BLaER1 treated with 17β-estradiol and CSF1 and Interleukin-3, amounts not matched to agents 10 nM and 100 nM (cell line): ENCODE data around the gene TF.

Experiments
- H3K27ac ChIP-seq, 11 experiments: shearing (Covaris generic); formaldehyde crosslinking; 2 replicates each; pipeline ENCODE4 v1.8.1; 2022
- H3K27me3 ChIP-seq, 11 experiments: shearing (Covaris generic); formaldehyde crosslinking; 2 replicates each; pipeline ENCODE4 v1.8.1; 2022
- H3K36me3 ChIP-seq, 11 experiments: shearing (Covaris generic); formaldehyde crosslinking; 2 replicates each; pipeline ENCODE4 v1.8.1; 2022
- H3K4me1 ChIP-seq, 10 experiments: shearing (Covaris generic); formaldehyde crosslinking; 2 replicates each; pipeline ENCODE4 v1.8.1; 2022
- H3K4me2 ChIP-seq, 11 experiments: shearing (Covaris generic); formaldehyde crosslinking; 2 replicates each; pipeline ENCODE4 v1.8.1; 2022
- H3K4me3 ChIP-seq, 10 experiments: shearing (Covaris generic); formaldehyde crosslinking; 2 replicates each; pipeline ENCODE4 v1.8.1; 2022
- H3K9ac ChIP-seq, 11 experiments: shearing (Covaris generic); formaldehyde crosslinking; 2 replicates each; pipeline ENCODE4 v1.8.1; 2022
- H3K9me3 ChIP-seq, 11 experiments: shearing (Covaris generic); formaldehyde crosslinking; replicated peaks in 1 of 11; 2 replicates each; pipeline ENCODE4 v1.8.1; 2022
- H4K20me1 ChIP-seq, 11 experiments: shearing (Covaris generic); formaldehyde crosslinking; 2 replicates each; pipeline ENCODE4 v1.8.1; 2022
- Cebpa-rat ChIP-seq, 11 experiments: shearing (Covaris generic); IDR thresholded peaks; 2 replicates each; pipeline ENCODE4 v1.8.1; 2022

The TF gene

GRCh38 chr3:133815386-133815785 is 69.2 kb downstream of the TF start:
- Histone ChIP-seq H4K20me1 (peaks cover 0 to 79% (median 18%) of the 10 kb centered on the region in 11 experiments; a peak in 10 of 22 replicates), H3K4me1 (no peaks in the 10 kb centered on the region), H3K4me2 (no peak overlapping the region), H3K36me3 (peaks cover 86 to 95% (median 92%) of the 10 kb centered on the region in 11 experiments), H3K27ac (no peak overlapping the region), H3K27me3 (no peaks in the 10 kb centered on the region), H3K9me3 (no peaks in the 10 kb centered on the region), H3K4me3 (no peak overlapping the region), H3K9ac (no peak overlapping the region)
- no peak for TF ChIP-seq Cebpa-rat (IDR thresholded peaks at IDR 0.05)

GRCh38 chr3:133820129-133820528 is 73.9 kb downstream of the TF start:
- Histone ChIP-seq H3K4me3 (no peak overlapping the region), H4K20me1 (peaks cover 0 to 69% (median 25%) of the 10 kb centered on the region in 11 experiments; a peak in 15 of 22 replicates), H3K9ac (no peak overlapping the region), H3K4me1 (peaks cover 0 to 39% (median 32%) of the 10 kb centered on the region in 10 experiments; a peak in 16 of 20 replicates), H3K36me3 (peaks cover 74 to 95% (median 89%) of the 10 kb centered on the region in 11 experiments), H3K27me3 (no peaks in the 10 kb centered on the region), H3K9me3 (no peaks in the 10 kb centered on the region), H3K27ac (no peak overlapping the region), H3K4me2 (no peak overlapping the region)
- no peak for TF ChIP-seq Cebpa-rat (IDR thresholded peaks at IDR 0.05)

GRCh38 chr3:133820889-133821675 is 74.9 kb downstream of the TF start:
- peaks cover 73 to 95% (median 89%) of the 10 kb centered on the region in 11 experiments for H3K36me3 ChIP-seq
- H3K4me1 ChIP-seq, result peaks cover 0 to 39% (median 32%) of the 10 kb centered on the region in 10 experiments; a peak in 16 of 20 replicates
- H3K9ac ChIP-seq, result peak overlapping the region in 2 of 11 experiments; percentile 3 to 11; a peak in 2 of 22 replicates
- H3K9me3 ChIP-seq, result no peaks in the 10 kb centered on the region
- H3K27me3 ChIP-seq, result no peaks in the 10 kb centered on the region
- no peak for TF ChIP-seq Cebpa-rat (IDR thresholded peaks at IDR 0.05)
- H4K20me1 ChIP-seq, result peaks cover 0 to 64% (median 23%) of the 10 kb centered on the region in 11 experiments; a peak in 15 of 22 replicates
- H3K4me3 ChIP-seq, result no peak overlapping the region
- no peak overlapping the region for H3K27ac ChIP-seq
- peak overlapping the region in 8 of 11 experiments; percentile 51 to 86 (median 74); a peak in 13 of 22 replicates for H3K4me2 ChIP-seq

GRCh38 chr3:133821767-133822638 is 75.8 kb downstream of the TF start:
- H3K27me3 ChIP-seq, result no peaks in the 10 kb centered on the region
- peaks cover 63 to 91% (median 85%) of the 10 kb centered on the region in 11 experiments for H3K36me3 ChIP-seq
- H4K20me1 ChIP-seq, result peaks cover 0 to 56% (median 23%) of the 10 kb centered on the region in 11 experiments; a peak in 15 of 22 replicates
- no peaks in the 10 kb centered on the region for H3K9me3 ChIP-seq
- H3K4me3 ChIP-seq, result peak overlapping the region in 1 of 10 experiments; percentile 18; a peak in 1 of 20 replicates
- no peak for TF ChIP-seq Cebpa-rat (IDR thresholded peaks at IDR 0.05)
- peaks cover 0 to 39% (median 32%) of the 10 kb centered on the region in 10 experiments; a peak in 16 of 20 replicates for H3K4me1 ChIP-seq
- H3K4me2 ChIP-seq, result peak overlapping the region in 8 of 11 experiments; percentile 51 to 86 (median 74); a peak in 17 of 22 replicates
- H3K27ac ChIP-seq, result no peak overlapping the region
- peak overlapping the region in 2 of 11 experiments; percentile 1 to 4; a peak in 1 of 22 replicates for H3K9ac ChIP-seq

- no peak for TF ChIP-seq Cebpa-rat (IDR thresholded peaks at IDR 0.05)
- H3K4me2 ChIP-seq, result no peak overlapping the region
- H3K9me3 ChIP-seq, result no peaks in the 10 kb centered on the region
- no peak overlapping the region for H3K4me3 ChIP-seq
- no peaks in the 10 kb centered on the region for H3K27me3 ChIP-seq
- no peak overlapping the region for H3K9ac ChIP-seq
- H3K27ac ChIP-seq, result no peak overlapping the region
- peaks cover 42 to 67% (median 63%) of the 10 kb centered on the region in 11 experiments for H3K36me3 ChIP-seq
- peaks cover 0 to 37% (median 23%) of the 10 kb centered on the region in 11 experiments; a peak in 15 of 22 replicates for H4K20me1 ChIP-seq
- peaks cover 0 to 51% (median 35%) of the 10 kb centered on the region in 10 experiments; a peak in 16 of 20 replicates for H3K4me1 ChIP-seq
These were observed 78.8 kb downstream of the TF start for GRCh38 chr3:133824961-133825485.

GRCh38 chr3:133825969-133826727 is 80.0 kb downstream of the TF start:
- H4K20me1 ChIP-seq, result peaks cover 0 to 26% (median 16%) of the 10 kb centered on the region in 11 experiments; a peak in 15 of 22 replicates
- no peak overlapping the region for H3K27ac ChIP-seq
- no peak for TF ChIP-seq Cebpa-rat (IDR thresholded peaks at IDR 0.05)
- no peaks in the 10 kb centered on the region for H3K9me3 ChIP-seq
- H3K27me3 ChIP-seq, result no peaks in the 10 kb centered on the region
- H3K4me2 ChIP-seq, result no peak overlapping the region
- H3K9ac ChIP-seq, result no peak overlapping the region
- no peak overlapping the region for H3K4me3 ChIP-seq
- peaks cover 31 to 55% (median 52%) of the 10 kb centered on the region in 11 experiments for H3K36me3 ChIP-seq
- peaks cover 0 to 46% (median 29%) of the 10 kb centered on the region in 10 experiments; a peak in 16 of 20 replicates for H3K4me1 ChIP-seq

GRCh38 chr3:133827136-133827535 is 80.9 kb downstream of the TF start:
- Histone ChIP-seq H3K4me2 (no peak overlapping the region), H3K4me3 (no peak overlapping the region), H3K4me1 (peaks cover 0 to 36% (median 19%) of the 10 kb centered on the region in 10 experiments; a peak in 16 of 20 replicates), H3K27ac (no peak overlapping the region), H3K9me3 (no peaks in the 10 kb centered on the region), H4K20me1 (peaks cover 0 to 16% (median 11%) of the 10 kb centered on the region in 11 experiments; a peak in 14 of 22 replicates), H3K27me3 (no peaks in the 10 kb centered on the region), H3K9ac (no peak overlapping the region), H3K36me3 (peaks cover 21 to 45% (median 42%) of the 10 kb centered on the region in 11 experiments)
- no peak for TF ChIP-seq Cebpa-rat (IDR thresholded peaks at IDR 0.05)

- peaks cover 17 to 42% (median 37%) of the 10 kb centered on the region in 11 experiments for H3K36me3 ChIP-seq
- no peak overlapping the region for H3K4me3 ChIP-seq
- no peak overlapping the region for H3K9ac ChIP-seq
- no peaks in the 10 kb centered on the region for H3K9me3 ChIP-seq
- H3K27me3 ChIP-seq, result no peaks in the 10 kb centered on the region
- H3K27ac ChIP-seq, result no peak overlapping the region
- no peak overlapping the region for H3K4me2 ChIP-seq
- no peak for TF ChIP-seq Cebpa-rat (IDR thresholded peaks at IDR 0.05)
- H4K20me1 ChIP-seq, result peaks cover 0 to 11% (median 5%) of the 10 kb centered on the region in 11 experiments; a peak in 11 of 22 replicates
- H3K4me1 ChIP-seq, result peaks cover 0 to 31% (median 14%) of the 10 kb centered on the region in 10 experiments; a peak in 15 of 20 replicates
These were observed 81.5 kb downstream of the TF start for GRCh38 chr3:133827684-133828083.
